IMR-90 (cell line): Measurements from ENCODE around the gene CAV3.
"Not testable (repeated sequence)": the region's sequence is repeated elsewhere in the genome, so short reads cannot be mapped to it uniquely, and the experiment has no call there.

ENCODE experiments used
- BHLHE40 ChIP-seq: fragments of 150-350 bp; IDR thresholded peaks from 2 replicates; pipeline ENCODE4 v1.6.1; 2016; ENCODE audit warnings: mild to moderate bottlenecking, low read depth, low read length
- CEBPB ChIP-seq: IDR thresholded peaks from 2 replicates; pipeline ENCODE4 v1.6.1; 2012; ENCODE audit warnings: low read depth, low read length, improper control_type of control experiment
- FOS ChIP-seq: fragments of 150-350 bp; IDR thresholded peaks from 2 replicates; pipeline ENCODE4 v1.6.1; 2016; ENCODE audit warnings: low read depth, low read length
- MAFK ChIP-seq: IDR thresholded peaks from 2 replicates; pipeline ENCODE4 v1.6.1; 2012; ENCODE audit warnings: low read depth, low read length, improper control_type of control experiment
- MXI1 ChIP-seq: IDR thresholded peaks from 2 replicates; pipeline ENCODE4 v1.6.1; 2012; ENCODE audit warnings: low read depth, mild to moderate bottlenecking, low read length, moderate library complexity, borderline replicate concordance
- POLR2A ChIP-seq: IDR thresholded peaks from 2 replicates; pipeline ENCODE4 v1.6.1; 2012; ENCODE audit warnings: mild to moderate bottlenecking, low read depth, low read length
- RAD21 ChIP-seq: IDR thresholded peaks from 2 replicates; pipeline ENCODE4 v1.6.1; 2012; ENCODE audit warnings: low read length, improper control_type of control experiment
- SMC3 ChIP-seq: fragments of 150-350 bp; IDR thresholded peaks from 2 replicates; pipeline ENCODE4 v1.6.1; 2016; ENCODE audit warnings: low read depth, mild to moderate bottlenecking, antibody characterized with exemption, low read length, moderate library complexity
- TF ChIP-seq, protein P1 (sequence below): conservative IDR thresholded peaks from 2 replicates; pipeline ENCODE4 v1.5.1; 2012; ENCODE audit warnings: mild to moderate bottlenecking, low read depth, low read length, improper control_type of control experiment
- TF ChIP-seq, protein P2 (sequence below): fragments of 150-350 bp; IDR thresholded peaks from 2 replicates; pipeline ENCODE4 v1.6.1; 2017; ENCODE audit warnings: mild to moderate bottlenecking, antibody characterized with exemption, low read length, low read depth
- TF ChIP-seq, protein P3 (sequence below): fragments of 150-350 bp; IDR thresholded peaks from 2 replicates; pipeline ENCODE4 v1.6.1; 2016; ENCODE audit warnings: low read depth, mild to moderate bottlenecking, low read length, moderate library complexity, borderline replicate concordance

DNA sequence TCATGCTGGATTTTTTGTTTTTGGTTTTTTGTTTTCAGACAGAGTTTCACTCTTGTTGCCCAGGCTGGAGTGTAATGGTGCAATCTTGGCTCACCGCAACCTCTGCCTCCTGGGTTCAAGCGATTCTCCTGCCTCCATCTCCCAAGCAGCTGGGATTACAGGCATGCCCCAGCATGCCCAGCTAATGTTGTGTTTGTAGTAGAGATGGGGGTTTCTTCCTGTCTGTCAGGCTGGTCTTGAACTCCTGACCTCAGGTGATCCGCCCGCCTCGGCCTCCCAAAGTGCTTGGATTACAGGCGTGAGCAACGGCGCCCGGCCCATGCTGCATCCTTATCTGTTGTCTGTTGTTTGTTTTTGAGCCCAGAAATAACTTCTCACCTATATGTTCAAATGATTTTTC is 42.3 kb upstream of the CAV3 start:
- TF ChIP-seq, protein P1, sequence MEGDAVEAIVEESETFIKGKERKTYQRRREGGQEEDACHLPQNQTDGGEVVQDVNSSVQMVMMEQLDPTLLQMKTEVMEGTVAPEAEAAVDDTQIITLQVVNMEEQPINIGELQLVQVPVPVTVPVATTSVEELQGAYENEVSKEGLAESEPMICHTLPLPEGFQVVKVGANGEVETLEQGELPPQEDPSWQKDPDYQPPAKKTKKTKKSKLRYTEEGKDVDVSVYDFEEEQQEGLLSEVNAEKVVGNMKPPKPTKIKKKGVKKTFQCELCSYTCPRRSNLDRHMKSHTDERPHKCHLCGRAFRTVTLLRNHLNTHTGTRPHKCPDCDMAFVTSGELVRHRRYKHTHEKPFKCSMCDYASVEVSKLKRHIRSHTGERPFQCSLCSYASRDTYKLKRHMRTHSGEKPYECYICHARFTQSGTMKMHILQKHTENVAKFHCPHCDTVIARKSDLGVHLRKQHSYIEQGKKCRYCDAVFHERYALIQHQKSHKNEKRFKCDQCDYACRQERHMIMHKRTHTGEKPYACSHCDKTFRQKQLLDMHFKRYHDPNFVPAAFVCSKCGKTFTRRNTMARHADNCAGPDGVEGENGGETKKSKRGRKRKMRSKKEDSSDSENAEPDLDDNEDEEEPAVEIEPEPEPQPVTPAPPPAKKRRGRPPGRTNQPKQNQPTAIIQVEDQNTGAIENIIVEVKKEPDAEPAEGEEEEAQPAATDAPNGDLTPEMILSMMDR = not testable (repeated sequence)
- not testable (repeated sequence) for TF ChIP-seq POLR2A, CEBPB, SMC3, RAD21, FOS, MAFK, BHLHE40, MXI1
- TF ChIP-seq, protein P2, sequence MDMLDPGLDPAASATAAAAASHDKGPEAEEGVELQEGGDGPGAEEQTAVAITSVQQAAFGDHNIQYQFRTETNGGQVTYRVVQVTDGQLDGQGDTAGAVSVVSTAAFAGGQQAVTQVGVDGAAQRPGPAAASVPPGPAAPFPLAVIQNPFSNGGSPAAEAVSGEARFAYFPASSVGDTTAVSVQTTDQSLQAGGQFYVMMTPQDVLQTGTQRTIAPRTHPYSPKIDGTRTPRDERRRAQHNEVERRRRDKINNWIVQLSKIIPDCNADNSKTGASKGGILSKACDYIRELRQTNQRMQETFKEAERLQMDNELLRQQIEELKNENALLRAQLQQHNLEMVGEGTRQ = not testable (repeated sequence)
- TF ChIP-seq, protein P3, sequence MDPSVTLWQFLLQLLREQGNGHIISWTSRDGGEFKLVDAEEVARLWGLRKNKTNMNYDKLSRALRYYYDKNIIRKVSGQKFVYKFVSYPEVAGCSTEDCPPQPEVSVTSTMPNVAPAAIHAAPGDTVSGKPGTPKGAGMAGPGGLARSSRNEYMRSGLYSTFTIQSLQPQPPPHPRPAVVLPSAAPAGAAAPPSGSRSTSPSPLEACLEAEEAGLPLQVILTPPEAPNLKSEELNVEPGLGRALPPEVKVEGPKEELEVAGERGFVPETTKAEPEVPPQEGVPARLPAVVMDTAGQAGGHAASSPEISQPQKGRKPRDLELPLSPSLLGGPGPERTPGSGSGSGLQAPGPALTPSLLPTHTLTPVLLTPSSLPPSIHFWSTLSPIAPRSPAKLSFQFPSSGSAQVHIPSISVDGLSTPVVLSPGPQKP = not testable (repeated sequence)
